Fibroblast of mammary gland (primary cell): ENCODE measurements around the gene LMBRD1.
"Not testable (repeated sequence)": the region's sequence is repeated elsewhere in the genome, so short reads cannot be mapped to it uniquely, and the experiment has no call there.

Experiments
- DNase-seq: peaks from one replicate; pipeline ENCODE4 v3.0.0-alpha.2; 2010; ENCODE audit warnings: low read depth
- H3K4me3 ChIP-seq: 2 replicates; pipeline ENCODE4 v1.5.1; 2011; ENCODE audit warnings: low read depth, mild to moderate bottlenecking, low read length, moderate library complexity; ENCODE audit not compliant: control insufficient read depth
- TF ChIP-seq, protein P1 (sequence below): conservative IDR thresholded peaks from 2 replicates; pipeline ENCODE4 v1.5.1; 2011; ENCODE audit warnings: low read depth, low read length, inconsistent platforms; ENCODE audit not compliant: control insufficient read depth, insufficient read depth

Gene LMBRD1

DNA sequence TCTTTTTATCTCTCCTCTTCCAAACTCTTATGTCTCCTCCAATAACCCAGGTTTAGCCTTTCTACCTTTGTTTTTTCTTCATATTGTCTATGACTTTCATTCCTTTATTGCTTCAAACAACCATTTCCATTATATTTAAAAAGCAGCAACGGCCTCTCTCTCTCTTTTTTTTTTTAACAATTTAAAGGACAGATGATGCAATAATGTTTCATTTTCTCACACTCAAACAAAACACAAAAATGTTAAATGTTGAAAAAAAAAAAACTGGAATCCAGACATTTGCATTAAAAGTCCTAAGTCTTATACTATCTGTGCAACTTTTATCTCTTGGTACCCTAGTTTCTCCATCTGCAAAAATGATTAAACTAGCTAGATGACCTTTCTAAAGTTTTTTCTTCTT is 105.8 kb downstream of the LMBRD1 start:
- TF ChIP-seq, protein P1, sequence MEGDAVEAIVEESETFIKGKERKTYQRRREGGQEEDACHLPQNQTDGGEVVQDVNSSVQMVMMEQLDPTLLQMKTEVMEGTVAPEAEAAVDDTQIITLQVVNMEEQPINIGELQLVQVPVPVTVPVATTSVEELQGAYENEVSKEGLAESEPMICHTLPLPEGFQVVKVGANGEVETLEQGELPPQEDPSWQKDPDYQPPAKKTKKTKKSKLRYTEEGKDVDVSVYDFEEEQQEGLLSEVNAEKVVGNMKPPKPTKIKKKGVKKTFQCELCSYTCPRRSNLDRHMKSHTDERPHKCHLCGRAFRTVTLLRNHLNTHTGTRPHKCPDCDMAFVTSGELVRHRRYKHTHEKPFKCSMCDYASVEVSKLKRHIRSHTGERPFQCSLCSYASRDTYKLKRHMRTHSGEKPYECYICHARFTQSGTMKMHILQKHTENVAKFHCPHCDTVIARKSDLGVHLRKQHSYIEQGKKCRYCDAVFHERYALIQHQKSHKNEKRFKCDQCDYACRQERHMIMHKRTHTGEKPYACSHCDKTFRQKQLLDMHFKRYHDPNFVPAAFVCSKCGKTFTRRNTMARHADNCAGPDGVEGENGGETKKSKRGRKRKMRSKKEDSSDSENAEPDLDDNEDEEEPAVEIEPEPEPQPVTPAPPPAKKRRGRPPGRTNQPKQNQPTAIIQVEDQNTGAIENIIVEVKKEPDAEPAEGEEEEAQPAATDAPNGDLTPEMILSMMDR = no peak
- H3K4me3 ChIP-seq = no peak overlapping the region
- no peak for DNase-seq

DNA sequence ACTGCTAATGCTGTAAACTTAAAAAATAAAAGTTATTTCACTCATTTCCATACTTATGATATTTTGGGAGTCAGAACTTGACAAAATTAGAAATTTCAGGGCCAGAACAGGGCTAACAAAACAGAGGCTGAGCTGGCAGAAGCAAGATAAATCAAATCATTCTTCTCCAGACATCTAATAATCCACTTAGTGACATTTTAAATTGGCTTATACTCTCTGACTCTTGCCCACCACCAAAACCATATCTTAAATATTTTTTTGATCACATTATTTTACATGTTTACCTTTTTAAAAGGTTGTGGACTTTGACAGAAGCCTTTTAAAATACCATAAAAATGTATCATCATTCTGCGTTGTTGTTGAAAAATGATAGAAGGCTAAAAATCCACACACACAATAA is 116.5 kb downstream of the LMBRD1 start:
- H3K4me3 ChIP-seq = no peak overlapping the region
- DNase-seq = no peak
- TF ChIP-seq, protein P1 = no peak

DNA sequence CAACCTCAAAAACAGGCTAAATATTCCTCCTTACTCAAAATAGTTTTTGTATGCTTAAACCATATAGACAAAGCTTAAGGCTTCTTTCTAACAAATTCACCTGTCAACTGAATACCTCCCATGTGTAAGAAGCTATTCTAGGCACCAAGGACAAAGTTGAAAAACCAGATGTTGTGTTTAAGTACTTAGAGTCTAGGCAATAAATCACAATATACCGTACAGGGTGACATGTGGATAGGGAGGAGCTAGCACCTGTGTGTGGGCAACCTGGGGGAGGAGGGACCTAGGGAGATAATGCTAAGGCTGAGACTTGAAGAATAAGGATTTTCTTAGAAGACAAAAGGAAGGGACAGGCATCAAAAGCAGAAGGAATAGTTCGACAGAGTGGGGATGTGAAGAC is 123.5 kb downstream of the LMBRD1 start:
- no peak overlapping the region for H3K4me3 ChIP-seq
- DNase-seq = no peak
- TF ChIP-seq, protein P1 = no peak

DNA sequence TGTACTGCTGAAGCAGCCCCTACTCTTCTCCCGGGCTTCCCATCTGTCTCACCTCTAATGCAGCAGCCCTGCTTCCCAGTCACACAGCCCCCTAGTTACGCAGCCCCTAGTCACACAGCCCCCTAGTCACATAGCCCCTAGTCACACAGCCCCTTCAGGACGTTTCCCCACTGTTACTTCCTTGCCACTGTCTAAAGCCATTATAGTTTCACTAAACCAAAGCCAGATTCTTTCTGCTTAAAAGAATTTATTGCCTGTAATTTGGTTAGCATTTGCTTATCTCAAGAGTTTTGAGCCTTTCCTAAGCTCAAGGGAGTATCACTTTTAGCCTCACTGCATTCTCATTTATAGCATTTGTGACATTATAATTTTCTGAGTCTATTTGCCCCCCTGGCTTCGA is 127.9 kb downstream of the LMBRD1 start:
- TF ChIP-seq, protein P1 = no peak
- no peak for DNase-seq

DNA sequence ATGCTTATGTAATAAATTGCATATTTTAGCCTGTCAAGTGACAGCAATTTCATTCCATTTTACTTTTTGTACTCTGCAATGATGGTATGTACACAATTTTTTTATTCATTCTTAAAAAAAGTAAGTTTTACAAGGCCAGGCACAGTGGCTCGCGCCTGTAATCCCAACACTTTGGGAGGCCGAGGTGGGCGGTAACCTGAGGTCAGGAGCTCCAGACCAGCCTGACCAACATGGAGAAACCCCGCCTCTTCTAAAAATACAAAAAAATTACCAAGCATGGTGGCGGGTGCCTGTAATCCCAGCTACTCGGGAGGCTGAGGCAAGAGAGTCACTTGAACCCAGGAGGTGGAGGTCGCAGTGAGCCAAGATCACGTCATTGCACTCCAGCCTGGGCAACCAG is 130.0 kb downstream of the LMBRD1 start:
- not testable (repeated sequence) for H3K4me3 ChIP-seq, DNase-seq

More for the DNA sequence above, 127.9 kb downstream of the LMBRD1 start:
- no peak overlapping the region for H3K4me3 ChIP-seq

DNA sequence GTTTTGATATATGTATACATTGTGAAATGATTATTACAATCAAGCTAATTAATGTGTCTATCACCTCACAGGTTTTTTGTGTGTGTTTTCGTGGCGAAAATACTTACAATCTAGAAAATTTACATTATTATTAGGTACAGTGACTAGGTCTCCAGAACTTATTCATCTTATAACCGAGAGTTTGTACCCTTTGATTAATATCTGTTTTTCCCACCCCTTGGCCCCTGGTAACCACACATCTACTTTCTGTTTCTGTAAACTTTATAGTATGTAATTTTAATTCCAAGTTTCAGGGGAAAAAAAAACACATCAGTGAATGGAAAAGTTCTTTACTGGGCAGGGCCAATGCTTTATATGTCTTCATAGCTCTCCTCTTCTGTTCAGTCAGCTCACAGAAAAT is 131.4 kb downstream of the LMBRD1 start:
- TF ChIP-seq, protein P1 = no peak
- DNase-seq = no peak
- no peak overlapping the region for H3K4me3 ChIP-seq

DNA sequence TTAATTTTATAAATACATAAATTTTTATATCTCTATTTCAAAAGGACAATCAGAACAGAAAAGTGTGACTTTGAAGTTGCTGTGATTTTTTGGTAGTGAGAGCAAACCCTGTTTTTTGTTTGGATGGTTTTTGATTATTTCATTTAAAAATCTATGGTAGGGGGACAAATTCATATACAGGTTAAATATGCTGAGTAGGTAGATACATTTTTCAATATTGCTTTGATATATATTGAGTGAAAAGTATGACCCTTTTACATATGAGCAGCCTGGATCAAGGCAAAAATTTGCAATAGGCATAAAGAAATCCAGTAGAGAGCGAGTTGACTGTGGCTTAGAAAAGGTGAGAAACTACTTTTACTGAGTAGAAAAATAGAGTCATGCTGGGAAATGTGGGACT is 132.3 kb downstream of the LMBRD1 start:
- H3K4me3 ChIP-seq = no peak overlapping the region
- DNase-seq = no peak
- TF ChIP-seq, protein P1 = no peak

DNA sequence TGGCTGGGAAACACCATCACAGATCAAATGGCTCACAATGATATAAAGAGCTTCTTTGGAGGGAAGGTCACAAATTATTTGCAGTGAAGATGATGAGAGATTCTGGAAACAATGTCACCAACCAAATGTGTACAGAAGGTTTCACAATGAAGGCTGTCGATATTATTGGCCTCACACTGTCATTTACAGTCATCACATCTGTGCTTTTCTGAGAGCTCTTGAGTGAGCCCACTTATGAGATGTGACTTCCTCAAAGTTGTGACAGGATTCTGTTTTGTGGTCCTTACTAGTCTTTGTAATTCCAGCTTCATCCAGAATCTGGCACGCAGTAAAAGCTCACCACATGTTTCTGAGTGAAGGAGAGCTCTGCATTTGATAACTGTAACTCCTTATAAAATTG is 133.6 kb downstream of the LMBRD1 start:
- no peak for DNase-seq
- H3K4me3 ChIP-seq = no peak overlapping the region
- TF ChIP-seq, protein P1 = no peak
